ENCODE results near the gene CEP72.

The CEP72 gene

DNA sequence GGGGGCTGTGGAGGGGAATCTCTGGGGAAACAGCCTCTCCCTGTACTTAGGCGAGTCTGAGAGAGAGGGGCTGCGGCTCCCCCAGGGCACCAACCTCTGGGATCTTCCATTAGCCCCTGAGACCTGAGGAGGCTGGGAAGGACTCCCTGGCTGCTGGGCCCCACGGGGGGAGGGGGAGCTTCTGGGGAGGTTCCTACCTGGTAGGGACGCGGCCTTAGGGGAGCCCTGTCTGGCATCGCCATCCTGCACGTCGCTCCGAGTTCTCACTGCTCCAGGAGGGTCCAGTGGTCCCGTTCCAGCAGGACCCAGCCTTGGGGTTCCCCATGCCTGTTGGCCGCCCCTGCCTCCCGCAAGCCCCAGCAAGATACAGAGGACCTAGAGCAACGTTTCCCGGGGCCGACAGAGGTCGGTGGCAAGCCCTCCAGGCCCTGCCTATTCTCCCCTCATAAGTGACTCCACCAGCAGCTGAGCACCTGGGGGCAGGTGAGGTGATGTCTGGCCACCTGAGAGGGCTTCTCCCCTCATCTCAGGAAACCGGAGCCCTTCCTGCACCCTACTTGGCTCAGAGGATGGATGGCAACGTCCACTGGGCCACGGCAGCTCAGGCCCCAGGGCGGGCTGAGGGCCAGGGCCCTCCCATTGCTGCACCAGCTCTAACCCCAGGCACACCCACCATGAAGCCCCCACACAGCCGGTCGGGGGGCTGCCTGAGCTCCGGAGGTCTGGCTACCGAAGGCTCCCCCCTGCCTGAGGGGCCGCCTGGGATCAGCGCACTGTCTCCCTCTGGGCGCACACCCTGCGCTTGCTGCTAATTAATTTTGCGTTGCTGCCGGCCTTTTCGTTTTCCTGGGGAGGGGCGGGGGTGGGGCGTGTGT lies 58.5 kb downstream of the CEP72 start:
- TF ChIP-seq, protein P1, sequence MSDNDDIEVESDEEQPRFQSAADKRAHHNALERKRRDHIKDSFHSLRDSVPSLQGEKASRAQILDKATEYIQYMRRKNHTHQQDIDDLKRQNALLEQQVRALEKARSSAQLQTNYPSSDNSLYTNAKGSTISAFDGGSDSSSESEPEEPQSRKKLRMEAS (IDR thresholded peaks at IDR 0.05): no peak
- TF ChIP-seq ZBTB7A (IDR thresholded peaks at IDR 0.05; ENCODE audit: low read depth): no peak
- TF ChIP-seq FOXM1 (IDR thresholded peaks at IDR 0.05; ENCODE audit: borderline replicate concordance, low read depth): no peak
- TF ChIP-seq, protein P2, sequence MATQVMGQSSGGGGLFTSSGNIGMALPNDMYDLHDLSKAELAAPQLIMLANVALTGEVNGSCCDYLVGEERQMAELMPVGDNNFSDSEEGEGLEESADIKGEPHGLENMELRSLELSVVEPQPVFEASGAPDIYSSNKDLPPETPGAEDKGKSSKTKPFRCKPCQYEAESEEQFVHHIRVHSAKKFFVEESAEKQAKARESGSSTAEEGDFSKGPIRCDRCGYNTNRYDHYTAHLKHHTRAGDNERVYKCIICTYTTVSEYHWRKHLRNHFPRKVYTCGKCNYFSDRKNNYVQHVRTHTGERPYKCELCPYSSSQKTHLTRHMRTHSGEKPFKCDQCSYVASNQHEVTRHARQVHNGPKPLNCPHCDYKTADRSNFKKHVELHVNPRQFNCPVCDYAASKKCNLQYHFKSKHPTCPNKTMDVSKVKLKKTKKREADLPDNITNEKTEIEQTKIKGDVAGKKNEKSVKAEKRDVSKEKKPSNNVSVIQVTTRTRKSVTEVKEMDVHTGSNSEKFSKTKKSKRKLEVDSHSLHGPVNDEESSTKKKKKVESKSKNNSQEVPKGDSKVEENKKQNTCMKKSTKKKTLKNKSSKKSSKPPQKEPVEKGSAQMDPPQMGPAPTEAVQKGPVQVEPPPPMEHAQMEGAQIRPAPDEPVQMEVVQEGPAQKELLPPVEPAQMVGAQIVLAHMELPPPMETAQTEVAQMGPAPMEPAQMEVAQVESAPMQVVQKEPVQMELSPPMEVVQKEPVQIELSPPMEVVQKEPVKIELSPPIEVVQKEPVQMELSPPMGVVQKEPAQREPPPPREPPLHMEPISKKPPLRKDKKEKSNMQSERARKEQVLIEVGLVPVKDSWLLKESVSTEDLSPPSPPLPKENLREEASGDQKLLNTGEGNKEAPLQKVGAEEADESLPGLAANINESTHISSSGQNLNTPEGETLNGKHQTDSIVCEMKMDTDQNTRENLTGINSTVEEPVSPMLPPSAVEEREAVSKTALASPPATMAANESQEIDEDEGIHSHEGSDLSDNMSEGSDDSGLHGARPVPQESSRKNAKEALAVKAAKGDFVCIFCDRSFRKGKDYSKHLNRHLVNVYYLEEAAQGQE (IDR thresholded peaks at IDR 0.05; ENCODE audit: low read depth): no peak
- TF ChIP-seq TAF1 (IDR thresholded peaks at IDR 0.05; ENCODE audit: low read depth): no peak
- TF ChIP-seq RAD21 (IDR thresholded peaks at IDR 0.05; ENCODE audit: low read depth): no peak
- TF ChIP-seq EP300 (IDR thresholded peaks at IDR 0.05; ENCODE audit: borderline replicate concordance): no peak
- no peak for TF ChIP-seq YY1 (IDR thresholded peaks at IDR 0.05; ENCODE audit: low read depth)
- TF ChIP-seq CREB1 (IDR thresholded peaks at IDR 0.05; ENCODE audit: low read depth): no peak
- TF ChIP-seq, protein P3, sequence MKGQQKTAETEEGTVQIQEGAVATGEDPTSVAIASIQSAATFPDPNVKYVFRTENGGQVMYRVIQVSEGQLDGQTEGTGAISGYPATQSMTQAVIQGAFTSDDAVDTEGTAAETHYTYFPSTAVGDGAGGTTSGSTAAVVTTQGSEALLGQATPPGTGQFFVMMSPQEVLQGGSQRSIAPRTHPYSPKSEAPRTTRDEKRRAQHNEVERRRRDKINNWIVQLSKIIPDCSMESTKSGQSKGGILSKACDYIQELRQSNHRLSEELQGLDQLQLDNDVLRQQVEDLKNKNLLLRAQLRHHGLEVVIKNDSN (IDR thresholded peaks at IDR 0.05): no peak
- TF ChIP-seq NFIC (IDR thresholded peaks at IDR 0.05): no peak
- TF ChIP-seq TCF12 (IDR thresholded peaks at IDR 0.05; ENCODE audit: low read depth): no peak
- TF ChIP-seq EGR1 (IDR thresholded peaks at IDR 0.05): no peak
- no peak for TF ChIP-seq TEAD4 (IDR thresholded peaks at IDR 0.05)

DNA sequence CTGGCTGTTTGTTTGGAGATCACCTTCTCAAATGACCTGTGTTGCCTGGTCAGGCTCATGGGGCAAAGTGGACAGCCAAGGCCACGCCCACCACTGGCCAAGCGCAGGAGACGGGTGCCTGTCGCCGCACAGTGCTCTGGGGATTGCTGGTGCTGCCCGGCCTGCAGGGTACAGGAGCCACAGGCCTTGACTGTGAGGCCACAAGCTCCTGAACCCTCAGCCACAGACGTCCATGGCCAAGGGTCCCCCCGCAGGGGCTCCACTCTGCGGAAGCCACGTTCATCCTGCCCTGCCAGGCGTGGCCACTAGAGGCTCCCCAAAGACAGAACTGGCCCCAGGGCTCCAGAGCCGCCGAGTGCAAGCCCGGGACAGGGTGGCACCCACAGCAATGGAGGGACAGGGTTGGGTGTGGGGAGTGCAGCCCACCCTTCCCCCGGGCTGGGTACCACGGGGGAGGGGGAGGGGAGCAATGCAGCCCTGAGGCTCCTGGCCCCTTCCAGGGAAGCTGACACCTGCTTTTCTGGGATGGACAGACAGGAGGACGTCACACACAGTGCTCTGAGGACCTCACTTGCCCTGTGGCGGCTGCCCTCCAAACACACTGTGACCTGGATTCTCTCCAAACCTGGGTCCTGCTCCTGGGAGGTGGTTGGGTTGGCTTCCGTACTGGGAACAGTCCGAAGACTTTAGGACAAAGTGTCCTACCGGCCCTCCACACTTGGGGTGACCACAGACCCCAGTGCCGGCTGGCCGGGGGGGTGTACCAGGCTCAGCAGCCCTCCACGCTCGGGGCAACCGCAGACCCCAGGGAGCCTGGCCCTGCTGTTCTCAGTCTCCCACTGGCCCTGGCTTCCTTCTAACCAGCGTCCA lies 59.6 kb downstream of the CEP72 start:
- TF ChIP-seq YY1 (IDR thresholded peaks at IDR 0.05; ENCODE audit: low read depth) (no peak; the same call in 1 of the 2 replicates), TCF12 (IDR thresholded peaks at IDR 0.05; ENCODE audit: low read depth) (0 out of 2 replicates have a peak, but pooled peaks have one; percentile 34), RAD21 (IDR thresholded peaks at IDR 0.05; ENCODE audit: low read depth) (peak; percentile 69), TEAD4 (IDR thresholded peaks at IDR 0.05) (0 out of 2 replicates have a peak, but pooled peaks have one; percentile 7), EGR1 (IDR thresholded peaks at IDR 0.05) (no peak), CREB1 (IDR thresholded peaks at IDR 0.05; ENCODE audit: low read depth) (no peak), NFIC (IDR thresholded peaks at IDR 0.05) (no peak; the same call in 1 of the 2 replicates), CEBPB (IDR thresholded peaks at IDR 0.05) (no peak), ZBTB7A (IDR thresholded peaks at IDR 0.05; ENCODE audit: low read depth) (peak; percentile 66; the same call in 1 of the 2 replicates), TAF1 (IDR thresholded peaks at IDR 0.05; ENCODE audit: low read depth) (no peak), FOXM1 (IDR thresholded peaks at IDR 0.05; ENCODE audit: borderline replicate concordance, low read depth) (no peak), EP300 (IDR thresholded peaks at IDR 0.05; ENCODE audit: borderline replicate concordance) (0 out of 2 replicates have a peak, but pooled peaks have one; percentile 11)
- TF ChIP-seq, protein P1 (IDR thresholded peaks at IDR 0.05): 0 out of 2 replicates have a peak, but pooled peaks have one; percentile 30
- TF ChIP-seq, protein P2 (IDR thresholded peaks at IDR 0.05; ENCODE audit: low read depth): no peak
- TF ChIP-seq, protein P3 (IDR thresholded peaks at IDR 0.05): no peak

DNA sequence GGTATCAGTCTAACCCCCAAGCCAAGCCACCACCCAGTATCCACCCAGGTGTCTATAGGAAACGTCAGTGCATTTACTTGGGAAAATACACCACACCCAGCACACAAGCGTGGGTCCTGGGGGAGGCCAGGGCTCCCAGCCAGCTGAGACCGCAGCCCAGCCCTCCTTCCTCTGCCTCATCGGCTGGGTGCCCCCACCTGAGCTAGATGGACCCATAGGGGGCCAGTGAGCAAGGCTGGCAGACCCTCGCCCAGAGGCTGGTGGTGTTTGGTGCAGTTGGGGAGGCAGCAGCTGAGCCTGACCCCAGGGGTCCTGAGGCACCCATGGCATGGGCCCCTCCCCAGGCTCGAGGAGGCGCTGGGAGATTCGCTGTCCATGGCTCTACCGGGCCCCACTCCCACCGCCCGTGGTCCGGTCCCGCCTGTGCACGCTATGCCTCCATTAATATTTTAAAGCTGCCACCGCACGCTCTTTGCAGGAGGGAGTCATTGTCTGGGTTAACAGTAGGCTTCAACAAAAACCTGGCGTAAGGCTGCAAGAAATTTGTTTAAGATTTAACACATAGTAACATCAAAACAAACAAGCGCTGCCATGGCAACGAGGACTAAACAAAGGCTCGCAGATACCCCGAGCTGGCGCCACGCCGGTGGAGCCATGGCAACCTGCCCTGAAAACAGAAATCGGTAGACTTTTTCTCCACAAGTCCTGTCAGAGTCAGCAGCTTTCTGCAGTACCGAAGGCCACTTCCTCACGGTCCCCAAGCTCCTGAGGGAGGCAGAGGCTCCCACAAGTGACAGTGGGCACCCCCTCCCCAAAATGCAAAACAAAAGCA lies 60.4 kb downstream of the CEP72 start:
- TF ChIP-seq YY1 (IDR thresholded peaks at IDR 0.05; ENCODE audit: low read depth) (no peak), CEBPB (IDR thresholded peaks at IDR 0.05) (no peak), TAF1 (IDR thresholded peaks at IDR 0.05; ENCODE audit: low read depth) (no peak), TCF12 (IDR thresholded peaks at IDR 0.05; ENCODE audit: low read depth) (no peak), ZBTB7A (IDR thresholded peaks at IDR 0.05; ENCODE audit: low read depth) (0 out of 2 replicates have a peak, but pooled peaks have one; percentile 42), TEAD4 (IDR thresholded peaks at IDR 0.05) (no peak), NFIC (IDR thresholded peaks at IDR 0.05) (0 out of 2 replicates have a peak, but pooled peaks have one; percentile 23), EP300 (IDR thresholded peaks at IDR 0.05; ENCODE audit: borderline replicate concordance) (no peak), RAD21 (IDR thresholded peaks at IDR 0.05; ENCODE audit: low read depth) (no peak), FOXM1 (IDR thresholded peaks at IDR 0.05; ENCODE audit: borderline replicate concordance, low read depth) (no peak)
- TF ChIP-seq, protein P1 (IDR thresholded peaks at IDR 0.05): no peak

Data from Ishikawa (cell line).